ENCODE measurements around the gene CAPN15.

Gene CAPN15

DNA sequence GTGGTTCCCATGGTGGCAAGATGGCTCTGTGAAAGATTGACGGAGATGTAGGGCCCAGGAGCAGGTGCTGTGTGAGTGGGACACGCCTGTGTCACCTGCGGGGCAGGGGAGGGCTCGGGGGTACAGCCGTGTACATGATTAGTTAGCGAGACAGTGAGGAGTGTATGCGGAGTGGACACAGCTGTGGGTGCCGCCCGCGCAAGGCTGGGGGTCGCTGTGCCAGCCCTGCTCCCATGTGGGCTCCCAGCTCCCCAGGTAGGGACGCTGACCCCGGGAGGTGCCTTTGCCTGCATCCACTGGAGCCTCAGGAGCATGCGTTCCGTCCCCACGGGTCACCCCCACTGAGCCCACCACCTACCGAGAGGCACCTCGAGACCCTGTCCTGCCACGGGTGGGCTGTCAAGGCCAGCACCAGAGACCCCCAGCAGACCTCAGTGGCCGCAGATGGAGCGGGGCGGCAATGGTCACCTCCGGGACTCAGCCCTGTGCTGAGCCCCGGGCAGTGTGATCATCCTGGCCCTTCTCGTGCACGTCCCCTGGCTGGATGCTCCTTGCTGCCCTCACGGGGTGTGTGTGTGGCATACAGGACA, 7.4 kb downstream of the CAPN15 start:
- DNase-seq (ENCODE audit: low read depth), result no peak
- no peak overlapping the region for H3K4me3 ChIP-seq (ENCODE audit: low read depth, low read length)
- TF ChIP-seq, protein P1, sequence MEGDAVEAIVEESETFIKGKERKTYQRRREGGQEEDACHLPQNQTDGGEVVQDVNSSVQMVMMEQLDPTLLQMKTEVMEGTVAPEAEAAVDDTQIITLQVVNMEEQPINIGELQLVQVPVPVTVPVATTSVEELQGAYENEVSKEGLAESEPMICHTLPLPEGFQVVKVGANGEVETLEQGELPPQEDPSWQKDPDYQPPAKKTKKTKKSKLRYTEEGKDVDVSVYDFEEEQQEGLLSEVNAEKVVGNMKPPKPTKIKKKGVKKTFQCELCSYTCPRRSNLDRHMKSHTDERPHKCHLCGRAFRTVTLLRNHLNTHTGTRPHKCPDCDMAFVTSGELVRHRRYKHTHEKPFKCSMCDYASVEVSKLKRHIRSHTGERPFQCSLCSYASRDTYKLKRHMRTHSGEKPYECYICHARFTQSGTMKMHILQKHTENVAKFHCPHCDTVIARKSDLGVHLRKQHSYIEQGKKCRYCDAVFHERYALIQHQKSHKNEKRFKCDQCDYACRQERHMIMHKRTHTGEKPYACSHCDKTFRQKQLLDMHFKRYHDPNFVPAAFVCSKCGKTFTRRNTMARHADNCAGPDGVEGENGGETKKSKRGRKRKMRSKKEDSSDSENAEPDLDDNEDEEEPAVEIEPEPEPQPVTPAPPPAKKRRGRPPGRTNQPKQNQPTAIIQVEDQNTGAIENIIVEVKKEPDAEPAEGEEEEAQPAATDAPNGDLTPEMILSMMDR (IDR thresholded peaks at IDR 0.05; ENCODE audit: control insufficient read depth, extremely low read depth, insufficient read depth), result no peak

DNA sequence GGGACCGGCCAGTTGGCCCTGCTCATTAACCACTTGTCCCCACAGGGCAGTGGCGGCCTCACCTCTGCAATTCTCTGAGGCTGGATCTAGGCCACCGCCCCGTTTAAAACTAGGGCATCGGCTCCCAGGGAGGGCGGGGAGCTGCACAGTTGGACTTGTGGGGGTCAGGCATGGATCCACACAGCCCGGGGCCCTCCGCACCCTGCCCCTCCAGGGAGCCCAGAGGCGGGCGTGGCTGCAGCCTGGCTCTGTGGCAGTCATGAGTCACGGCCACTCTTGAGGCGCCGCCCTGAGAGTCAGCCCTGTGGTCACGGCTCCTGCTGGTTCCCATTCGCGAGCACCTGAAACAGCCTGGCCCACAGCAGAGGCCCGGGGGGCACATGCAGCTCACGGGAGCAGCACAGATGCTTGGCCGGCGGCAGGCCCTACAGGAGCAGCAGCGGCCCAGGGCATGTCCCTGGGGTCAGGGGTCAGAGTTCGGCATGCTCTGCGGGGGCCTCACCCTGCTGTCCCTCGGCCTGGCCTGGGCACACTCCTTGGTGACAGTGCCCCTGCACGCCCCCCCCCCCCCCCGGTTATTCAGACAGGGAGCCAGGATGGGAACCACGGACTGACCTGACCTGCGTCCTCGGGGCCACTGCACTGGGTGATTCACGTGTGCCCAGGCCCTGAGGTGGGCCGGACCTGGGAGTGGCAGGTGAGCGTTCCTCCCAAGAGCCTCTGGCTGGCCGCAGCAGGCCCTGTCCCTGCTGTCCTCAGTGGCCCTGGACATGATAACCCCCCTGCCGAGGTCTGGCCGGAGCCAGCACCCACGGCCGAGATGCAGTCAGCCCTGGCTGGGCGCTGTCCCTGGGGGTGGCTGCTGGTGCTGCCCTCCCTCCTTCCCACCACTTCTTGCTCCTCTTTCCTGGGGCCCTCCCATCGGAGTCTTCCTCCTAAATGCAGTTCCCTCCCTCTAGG, 8.2 kb downstream of the CAPN15 start:
- H3K4me3 ChIP-seq (ENCODE audit: low read depth, low read length), result no peak overlapping the region
- TF ChIP-seq, protein P1 (IDR thresholded peaks at IDR 0.05; ENCODE audit: control insufficient read depth, extremely low read depth, insufficient read depth), result no peak
- no peak for DNase-seq (ENCODE audit: low read depth)

DNA sequence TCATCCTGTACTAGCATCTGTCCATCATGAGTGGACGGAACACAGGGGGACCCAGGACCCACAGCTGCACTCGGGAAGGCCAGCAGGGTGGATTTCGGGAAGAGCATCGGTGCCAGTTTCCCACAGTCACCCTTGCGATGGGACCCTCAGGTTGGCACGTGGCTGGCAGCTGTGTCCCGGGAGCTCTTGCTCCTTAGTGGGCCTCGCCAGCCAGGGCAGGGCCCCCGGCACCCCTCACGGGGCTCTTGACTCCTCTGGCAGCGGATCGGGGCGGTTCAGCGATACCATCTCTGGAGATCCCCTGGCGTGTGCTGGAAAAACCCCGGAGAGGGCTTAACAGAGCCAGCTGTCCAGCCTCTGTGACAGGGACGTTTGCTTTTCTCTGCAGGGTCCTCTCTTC, 9.2 kb downstream of the CAPN15 start:
- no peak overlapping the region for H3K4me3 ChIP-seq (ENCODE audit: low read depth, low read length)
- no peak for DNase-seq (ENCODE audit: low read depth)
- TF ChIP-seq, protein P1 (IDR thresholded peaks at IDR 0.05; ENCODE audit: control insufficient read depth, extremely low read depth, insufficient read depth), result no peak

- TF ChIP-seq, protein P1 (IDR thresholded peaks at IDR 0.05; ENCODE audit: control insufficient read depth, extremely low read depth, insufficient read depth), result no peak
- H3K4me3 ChIP-seq (ENCODE audit: low read depth, low read length), result no peak overlapping the region
- no peak for DNase-seq (ENCODE audit: low read depth)
Observed at GRCh38 chr16:537415-538335, 10.2 kb downstream of the CAPN15 start.

DNA sequence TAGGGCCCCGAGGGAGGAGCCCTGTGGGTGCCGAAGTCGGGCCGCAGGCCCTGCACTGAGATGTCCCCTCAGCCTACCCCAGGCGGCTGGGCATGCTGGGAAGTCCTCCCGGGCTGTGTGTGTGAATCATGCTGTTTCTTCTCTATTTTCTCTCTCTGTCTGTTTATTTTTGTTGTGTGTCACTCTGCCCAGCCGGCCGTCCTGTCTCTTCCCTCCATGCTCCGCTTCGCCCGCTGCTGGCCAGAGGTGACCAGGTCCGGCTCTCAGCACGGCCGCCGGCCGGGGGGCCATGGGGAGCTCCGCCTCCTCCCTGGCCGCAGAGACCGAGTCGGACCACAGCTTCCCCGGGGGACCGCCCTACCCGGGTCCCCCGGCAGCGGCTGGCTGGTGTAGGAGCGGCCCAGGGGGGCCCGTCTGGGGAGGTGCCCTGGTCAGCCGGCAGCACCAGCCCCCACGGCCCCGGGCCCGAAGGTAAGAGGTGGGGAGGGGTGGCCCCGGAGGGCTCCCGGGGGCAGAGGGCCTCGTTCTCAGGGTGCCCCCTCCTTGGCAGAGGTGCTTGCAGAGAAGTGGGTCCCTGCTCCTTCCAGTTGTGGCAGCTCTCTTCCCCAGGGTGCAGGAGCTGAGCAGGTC, 12.5 kb downstream of the CAPN15 start:
- TF ChIP-seq, protein P1 (IDR thresholded peaks at IDR 0.05; ENCODE audit: control insufficient read depth, extremely low read depth, insufficient read depth), result no peak
- H3K4me3 ChIP-seq (ENCODE audit: low read depth, low read length), result no peak overlapping the region
- no peak for DNase-seq (ENCODE audit: low read depth)

DNA sequence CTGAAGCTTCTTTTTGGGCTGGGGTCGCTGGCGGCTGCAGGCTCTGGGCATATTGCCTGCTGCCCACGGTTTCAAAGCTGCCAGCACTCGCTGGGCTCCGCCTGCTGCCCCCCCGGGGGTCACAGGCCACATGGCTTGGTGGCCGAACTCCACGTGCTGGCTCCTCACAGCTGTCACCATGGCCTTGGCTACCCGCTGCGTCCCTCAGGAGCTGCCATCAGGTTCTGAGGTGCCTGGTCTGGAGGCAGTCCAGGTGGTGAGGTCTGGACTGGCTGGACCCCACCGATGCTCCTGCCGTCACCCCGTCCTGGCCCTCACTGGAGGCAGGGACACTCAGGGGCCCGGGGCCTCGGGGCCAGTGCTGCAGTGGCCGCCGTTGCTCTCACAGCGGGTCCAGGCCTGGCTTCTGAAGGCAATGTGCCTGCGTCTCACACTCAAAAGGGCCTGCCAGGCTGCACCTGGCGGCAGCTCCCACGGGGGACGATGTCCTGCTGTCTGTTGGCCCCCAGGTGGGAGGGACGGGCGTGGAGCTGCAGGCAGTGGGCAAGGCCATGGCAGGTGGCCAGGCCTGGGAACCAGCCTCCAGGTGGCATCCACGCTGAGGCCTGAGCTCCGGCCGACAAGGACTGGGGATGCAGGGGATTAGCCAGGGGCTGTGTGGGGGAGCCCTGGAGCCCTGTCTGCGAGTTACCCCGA, 13.3 kb downstream of the CAPN15 start:
- H3K4me3 ChIP-seq (ENCODE audit: low read depth, low read length), result no peak overlapping the region
- TF ChIP-seq, protein P1 (IDR thresholded peaks at IDR 0.05; ENCODE audit: control insufficient read depth, extremely low read depth, insufficient read depth), result no peak
- no peak for DNase-seq (ENCODE audit: low read depth)
